ENCODE measurements around the gene SCP2. TPM values are rescaled to one million over a fixed set of nuclear protein-coding genes. Genes with fewer than 3 reads are reported as not detected.
"Not testable (repeated sequence)": the region's sequence is repeated elsewhere in the genome, so short reads cannot be mapped to it uniquely, and the experiment has no call there.

SCP2 gene
- total and polyA plus RNA-seq, 4 donors, result 85.6 to 157 (median 128) TPM

DNA sequence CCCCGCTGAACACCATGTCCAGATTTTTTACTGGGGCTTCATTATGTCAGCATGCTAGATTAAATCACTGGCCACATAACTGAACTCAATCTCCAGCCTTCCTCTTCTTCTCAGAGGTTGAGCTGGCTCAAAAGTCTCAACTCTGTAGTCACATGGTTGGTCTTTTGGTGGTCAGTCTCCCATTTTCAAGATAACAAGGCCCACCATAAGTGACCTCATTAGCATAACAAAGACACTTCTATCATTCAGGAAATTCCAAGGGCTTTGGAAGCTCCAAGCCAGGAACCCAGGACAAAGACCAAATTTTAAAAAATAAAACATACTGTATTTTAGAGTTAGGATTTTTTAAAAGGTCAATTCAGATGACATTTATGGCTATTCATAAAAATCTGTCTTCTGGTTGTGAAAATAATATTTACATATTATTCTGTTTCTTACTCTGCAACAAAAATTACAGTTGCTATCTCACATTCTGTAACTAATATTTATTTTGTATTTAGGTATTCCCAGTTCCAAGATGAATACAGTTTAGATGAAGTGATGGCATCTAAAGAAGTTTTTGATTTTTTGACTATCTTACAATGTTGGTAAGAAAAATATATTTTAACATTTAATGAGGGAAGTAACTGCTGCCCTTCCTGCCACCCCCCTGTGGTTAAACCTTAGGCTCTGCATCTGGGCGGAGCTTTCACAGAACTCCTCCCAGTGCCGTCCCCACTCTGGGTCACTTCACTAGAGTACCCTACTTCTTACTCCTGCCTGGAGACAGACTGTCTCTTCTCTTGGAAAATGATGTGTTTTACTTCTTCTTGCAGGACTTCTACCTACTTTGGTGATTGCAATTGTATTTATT lies 49.3 kb downstream of the SCP2 start:
- ATAC-seq (ENCODE audit: insufficient read depth, low FRiP score) (no peak), DNase-seq (no peak)
- no peak overlapping the region for H3K4me3 ChIP-seq
- TF ChIP-seq, protein P1, sequence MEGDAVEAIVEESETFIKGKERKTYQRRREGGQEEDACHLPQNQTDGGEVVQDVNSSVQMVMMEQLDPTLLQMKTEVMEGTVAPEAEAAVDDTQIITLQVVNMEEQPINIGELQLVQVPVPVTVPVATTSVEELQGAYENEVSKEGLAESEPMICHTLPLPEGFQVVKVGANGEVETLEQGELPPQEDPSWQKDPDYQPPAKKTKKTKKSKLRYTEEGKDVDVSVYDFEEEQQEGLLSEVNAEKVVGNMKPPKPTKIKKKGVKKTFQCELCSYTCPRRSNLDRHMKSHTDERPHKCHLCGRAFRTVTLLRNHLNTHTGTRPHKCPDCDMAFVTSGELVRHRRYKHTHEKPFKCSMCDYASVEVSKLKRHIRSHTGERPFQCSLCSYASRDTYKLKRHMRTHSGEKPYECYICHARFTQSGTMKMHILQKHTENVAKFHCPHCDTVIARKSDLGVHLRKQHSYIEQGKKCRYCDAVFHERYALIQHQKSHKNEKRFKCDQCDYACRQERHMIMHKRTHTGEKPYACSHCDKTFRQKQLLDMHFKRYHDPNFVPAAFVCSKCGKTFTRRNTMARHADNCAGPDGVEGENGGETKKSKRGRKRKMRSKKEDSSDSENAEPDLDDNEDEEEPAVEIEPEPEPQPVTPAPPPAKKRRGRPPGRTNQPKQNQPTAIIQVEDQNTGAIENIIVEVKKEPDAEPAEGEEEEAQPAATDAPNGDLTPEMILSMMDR (IDR thresholded peaks at IDR 0.05; ENCODE audit: control extremely low read depth, extremely low read depth), result no peak
- H3K27ac ChIP-seq (ENCODE audit: low read depth in 1 of 2, low read length in 1 of 2), result no peak overlapping the region
- H3K9me3 ChIP-seq (ENCODE audit: control insufficient read depth in 4 of 4, insufficient read depth in 3 of 4, low read length in 3 of 4), result no peaks in the 10 kb centered on the region
- WGBS, 2 donors, result 70 to 81% methylated on average over 3 of the region's 3 CpGs
- no peaks in the 10 kb centered on the region for H3K4me1 ChIP-seq (ENCODE audit: control insufficient read depth in 5 of 5, insufficient read depth in 5 of 5, low read length in 5 of 5)
- peaks cover 6 to 15% (median 12%) of the 10 kb centered on the region in 4 donors for H3K36me3 ChIP-seq (ENCODE audit: control insufficient read depth in 4 of 4, insufficient read depth in 4 of 4, low read length in 4 of 4)
- H3K27me3 ChIP-seq (ENCODE audit: control insufficient read depth in 3 of 3, insufficient read depth in 3 of 3, low read length in 2 of 3), result no peaks in the 10 kb centered on the region
- no peak overlapping the region for H3K9ac ChIP-seq (ENCODE audit: insufficient read depth in 1 of 2, low read length in 2 of 2)

DNA sequence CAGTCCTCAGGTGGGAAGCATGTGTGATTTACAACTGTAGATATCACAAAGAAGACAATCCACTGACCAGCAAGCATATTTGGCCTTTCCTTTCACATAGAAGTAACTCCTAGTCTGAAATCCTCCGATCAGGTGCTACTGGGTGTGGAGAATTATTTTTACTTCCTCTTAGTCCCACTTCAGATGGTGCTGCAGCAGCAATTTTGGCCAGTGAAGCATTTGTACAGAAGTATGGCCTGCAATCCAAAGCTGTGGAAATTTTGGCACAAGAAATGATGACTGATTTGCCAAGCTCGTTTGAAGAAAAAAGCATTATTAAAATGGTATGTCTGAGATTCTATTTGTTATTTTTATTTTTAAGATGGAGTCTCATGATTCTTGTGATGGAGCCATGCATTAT lies 51.0 kb downstream of the SCP2 start:
- no peak overlapping the region for H3K9ac ChIP-seq (ENCODE audit: insufficient read depth in 1 of 2, low read length in 2 of 2)
- no peak for DNase-seq
- 61 to 67% methylated on average over 2 of the region's 2 CpGs for WGBS, 2 donors
- no peaks in the 10 kb centered on the region for H3K4me1 ChIP-seq (ENCODE audit: control insufficient read depth in 5 of 5, insufficient read depth in 5 of 5, low read length in 5 of 5)
- ATAC-seq (ENCODE audit: insufficient read depth, low FRiP score), result no peak
- H3K27ac ChIP-seq (ENCODE audit: low read depth in 1 of 2, low read length in 1 of 2), result no peak overlapping the region
- H3K27me3 ChIP-seq (ENCODE audit: control insufficient read depth in 3 of 3, insufficient read depth in 3 of 3, low read length in 2 of 3), result no peaks in the 10 kb centered on the region
- H3K9me3 ChIP-seq (ENCODE audit: control insufficient read depth in 4 of 4, insufficient read depth in 3 of 4, low read length in 3 of 4), result no peaks in the 10 kb centered on the region
- H3K4me3 ChIP-seq, result no peak overlapping the region
- TF ChIP-seq, protein P1 (IDR thresholded peaks at IDR 0.05; ENCODE audit: control extremely low read depth, extremely low read depth), result no peak
- H3K36me3 ChIP-seq (ENCODE audit: control insufficient read depth in 4 of 4, insufficient read depth in 4 of 4, low read length in 4 of 4), result peaks cover 9 to 20% (median 13%) of the 10 kb centered on the region in 4 donors

DNA sequence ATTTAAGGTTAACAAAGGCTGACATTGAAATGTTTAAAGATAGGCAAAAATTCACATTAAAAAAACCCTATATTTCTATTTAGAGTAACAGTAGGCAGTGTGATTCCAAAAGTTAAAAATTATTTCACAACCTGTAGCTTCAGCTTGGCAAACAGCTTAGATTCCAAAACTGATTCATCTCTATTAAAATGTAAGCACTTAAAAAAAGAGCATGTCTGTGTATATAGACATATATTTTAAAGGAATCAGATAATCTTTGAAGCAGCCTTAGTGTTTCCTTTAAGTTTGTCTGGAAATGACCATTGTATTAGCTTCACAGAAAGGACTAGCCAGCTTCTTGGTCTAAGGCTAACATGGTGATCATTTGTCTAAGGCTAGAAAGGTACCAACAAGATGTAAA lies 65.7 kb downstream of the SCP2 start:
- not testable (repeated sequence) for ATAC-seq (ENCODE audit: insufficient read depth, low FRiP score); H3K4me1 ChIP-seq (ENCODE audit: control insufficient read depth in 5 of 5, insufficient read depth in 5 of 5, low read length in 5 of 5); DNase-seq; H3K9ac ChIP-seq (ENCODE audit: insufficient read depth in 1 of 2, low read length in 2 of 2); H3K27me3 ChIP-seq (ENCODE audit: control insufficient read depth in 3 of 3, insufficient read depth in 3 of 3, low read length in 2 of 3); H3K4me3 ChIP-seq; H3K27ac ChIP-seq (ENCODE audit: low read depth in 1 of 2, low read length in 1 of 2); H3K9me3 ChIP-seq (ENCODE audit: control insufficient read depth in 4 of 4, insufficient read depth in 3 of 4, low read length in 3 of 4)
- H3K36me3 ChIP-seq (ENCODE audit: control insufficient read depth in 4 of 4, insufficient read depth in 4 of 4, low read length in 4 of 4), result peaks cover 3 to 15% (median 9%) of the 10 kb centered on the region in 4 donors

DNA sequence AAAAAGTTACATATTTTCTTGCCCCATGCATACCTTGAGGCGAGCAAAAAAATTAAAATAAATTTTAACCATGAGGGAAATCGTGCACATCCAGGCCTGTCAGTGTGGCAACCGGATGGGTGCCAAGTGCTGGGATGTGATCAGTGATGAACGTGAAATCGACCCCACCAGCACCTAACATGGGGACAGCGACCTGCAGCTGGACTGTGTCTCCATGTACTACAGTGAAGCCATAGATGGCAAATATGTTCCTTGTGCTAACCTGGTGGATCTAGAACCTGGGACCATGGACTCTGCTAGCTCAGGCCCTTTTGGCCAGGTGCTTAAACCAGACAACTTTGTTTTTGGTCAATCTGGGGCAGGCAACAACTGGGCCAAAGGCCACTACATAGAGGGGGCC lies 67.6 kb downstream of the SCP2 start:
- H3K36me3 ChIP-seq (ENCODE audit: control insufficient read depth in 4 of 4, insufficient read depth in 4 of 4, low read length in 4 of 4), result peaks cover 0 to 13% (median 7%) of the 10 kb centered on the region in 4 donors
- TF ChIP-seq, protein P1 (IDR thresholded peaks at IDR 0.05; ENCODE audit: control extremely low read depth, extremely low read depth), result no peak
- no peak overlapping the region for H3K4me3 ChIP-seq
- no peaks in the 10 kb centered on the region for H3K27me3 ChIP-seq (ENCODE audit: control insufficient read depth in 3 of 3, insufficient read depth in 3 of 3, low read length in 2 of 3)
- H3K27ac ChIP-seq (ENCODE audit: low read depth in 1 of 2, low read length in 1 of 2), result no peak overlapping the region
- H3K9ac ChIP-seq (ENCODE audit: insufficient read depth in 1 of 2, low read length in 2 of 2), result no peak overlapping the region
- no peaks in the 10 kb centered on the region for H3K4me1 ChIP-seq (ENCODE audit: control insufficient read depth in 5 of 5, insufficient read depth in 5 of 5, low read length in 5 of 5)
- 90 to 95% methylated on average over 6 of the region's 6 CpGs for WGBS, 2 donors
- H3K9me3 ChIP-seq (ENCODE audit: control insufficient read depth in 4 of 4, insufficient read depth in 3 of 4, low read length in 3 of 4), result peaks cover 0 to 5% (median 0%) of the 10 kb centered on the region in 4 donors
- DNase-seq (no peak), ATAC-seq (ENCODE audit: insufficient read depth, low FRiP score) (no peak)
